Ascending aorta (tissue), 2 donors: ENCODE data around the gene PTGR2. TPM values are rescaled to one million over a fixed set of nuclear protein-coding genes. Genes with fewer than 3 reads are reported as not detected.

Source experiments
- DNase-seq, 2 donors: peaks; one replicate each; pipeline ENCODE4 v3.0.0-alpha.2; 2019; ENCODE audit warnings: low spot score in 2 of 2
- H3K27ac ChIP-seq, 2 donors: fragments of 200-600 bp; sonication (generic); one replicate each; pipeline ENCODE4 v1.5.1; 2016 to 2017; ENCODE audit warnings: mild to moderate bottlenecking in 1 of 2
- H3K27me3 ChIP-seq: fragments of 200-600 bp; sonication (generic); one replicate; pipeline ENCODE4 v1.5.1; 2017
- H3K36me3 ChIP-seq, 2 donors: fragments of 200-600 bp; sonication (generic); one replicate each; pipeline ENCODE4 v1.5.1; 2016
- H3K4me1 ChIP-seq, 2 donors: fragments of 200-600 bp; sonication (generic); one replicate each; pipeline ENCODE4 v1.5.1; 2016 to 2017; ENCODE audit warnings: mild to moderate bottlenecking in 1 of 2
- H3K4me3 ChIP-seq, 2 donors: fragments of 200-600 bp; sonication (generic); one replicate each; pipeline ENCODE4 v1.5.1; 2016 to 2017; ENCODE audit warnings: mild to moderate bottlenecking in 1 of 2
- H3K9me3 ChIP-seq, 2 donors: fragments of 200-600 bp; sonication (generic); one replicate each; pipeline ENCODE4 v1.5.1; 2016
- intact Hi-C: fragments of 100-400 bp; cut with DNase I; formaldehyde crosslinking; loops from one replicate; pipeline ENCODE4 v1.15.1; 2023
- total RNA-seq: library from RNA; depleted of rRNA; stranded (reverse); fragments of >200 nt; gene quantifications from one replicate; pipeline ENCODE4 v1.1.0, GENCODE V29; 2016
- TF ChIP-seq, protein P1 (sequence below), 3 experiments: fragments of 200-600 bp in 2 of 3; fragments of 450-650 bp in 1 of 3; sonication (generic) in 2 of 3; IDR thresholded peaks; one replicate each; pipeline ENCODE4 v1.5.1; 2016 to 2019; ENCODE audit warnings: antibody characterized with exemption in 3 of 3, mild to moderate bottlenecking in 1 of 3, moderate library complexity in 1 of 3

The PTGR2 gene
- total RNA-seq, 1 donor from 2014 or later: 2.3 TPM

DNA sequence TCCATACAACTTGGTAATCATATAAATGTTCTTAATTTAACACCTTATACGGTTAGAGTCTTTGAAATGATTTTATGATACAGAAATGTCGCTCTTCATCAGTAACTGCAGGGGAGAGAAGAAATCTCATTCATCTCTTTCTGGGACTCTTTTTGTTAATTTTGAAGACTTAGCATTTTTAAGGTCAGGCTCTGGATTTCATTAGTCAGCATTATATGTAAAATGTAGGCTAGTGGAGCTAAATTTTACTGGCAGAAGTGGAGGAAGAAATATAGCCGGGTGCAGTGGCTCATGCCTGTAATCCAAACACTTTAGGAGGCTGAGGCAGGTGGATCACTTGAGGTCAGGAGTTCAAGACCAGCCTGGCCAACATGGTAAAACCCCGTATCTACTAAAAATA, 4.7 kb upstream of the PTGR2 start:
- Histone ChIP-seq H3K4me1 (no peaks in the 10 kb centered on the region), H3K9me3 (no peaks in the 10 kb centered on the region), H3K36me3 (no peaks in the 10 kb centered on the region), H3K4me3 (no peak overlapping the region), H3K27me3 (no peaks in the 10 kb centered on the region), H3K27ac (no peak overlapping the region)
- intact Hi-C loops: no loop called here
- DNase-seq: no peak
- TF ChIP-seq, protein P1, sequence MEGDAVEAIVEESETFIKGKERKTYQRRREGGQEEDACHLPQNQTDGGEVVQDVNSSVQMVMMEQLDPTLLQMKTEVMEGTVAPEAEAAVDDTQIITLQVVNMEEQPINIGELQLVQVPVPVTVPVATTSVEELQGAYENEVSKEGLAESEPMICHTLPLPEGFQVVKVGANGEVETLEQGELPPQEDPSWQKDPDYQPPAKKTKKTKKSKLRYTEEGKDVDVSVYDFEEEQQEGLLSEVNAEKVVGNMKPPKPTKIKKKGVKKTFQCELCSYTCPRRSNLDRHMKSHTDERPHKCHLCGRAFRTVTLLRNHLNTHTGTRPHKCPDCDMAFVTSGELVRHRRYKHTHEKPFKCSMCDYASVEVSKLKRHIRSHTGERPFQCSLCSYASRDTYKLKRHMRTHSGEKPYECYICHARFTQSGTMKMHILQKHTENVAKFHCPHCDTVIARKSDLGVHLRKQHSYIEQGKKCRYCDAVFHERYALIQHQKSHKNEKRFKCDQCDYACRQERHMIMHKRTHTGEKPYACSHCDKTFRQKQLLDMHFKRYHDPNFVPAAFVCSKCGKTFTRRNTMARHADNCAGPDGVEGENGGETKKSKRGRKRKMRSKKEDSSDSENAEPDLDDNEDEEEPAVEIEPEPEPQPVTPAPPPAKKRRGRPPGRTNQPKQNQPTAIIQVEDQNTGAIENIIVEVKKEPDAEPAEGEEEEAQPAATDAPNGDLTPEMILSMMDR (IDR thresholded peaks at IDR 0.05): no peak

DNA sequence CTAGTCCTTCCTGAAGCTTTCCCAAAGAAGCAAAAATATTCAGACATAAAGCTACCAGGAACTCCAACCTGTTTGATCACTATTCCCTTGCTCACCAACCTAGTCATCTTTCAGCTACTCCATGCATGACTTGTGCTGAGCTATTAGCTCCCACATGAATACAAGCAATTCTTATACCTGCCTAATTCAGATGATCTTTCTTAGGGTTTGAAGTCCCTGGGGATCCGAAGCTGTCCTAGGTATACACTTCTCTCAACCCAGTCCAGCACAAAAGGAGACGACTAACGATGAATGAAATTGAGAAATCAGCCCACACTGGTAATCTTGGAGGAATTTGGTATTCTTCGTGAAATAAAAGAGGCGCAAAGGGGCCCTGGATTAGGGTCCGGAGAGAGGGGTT, 631 bp upstream of the PTGR2 start:
- TF ChIP-seq, protein P1 (IDR thresholded peaks at IDR 0.05): no peak
- Histone ChIP-seq H3K9me3 (no peaks in the 10 kb centered on the region), H3K27me3 (no peaks in the 10 kb centered on the region), H3K36me3 (no peaks in the 10 kb centered on the region), H3K4me1 (peaks cover 0 to 7% of the 10 kb centered on the region in 2 donors), H3K4me3 (peak overlapping the region; percentile 59 to 62), H3K27ac (peak overlapping the region; percentile 80 to 86)
- intact Hi-C loops: loop anchor here (1.0 to 2.0 kb wide), 3 partner anchors 16 to 127 kb away; no protein-coding TSS in a partner anchor
- DNase-seq: no peak

DNA sequence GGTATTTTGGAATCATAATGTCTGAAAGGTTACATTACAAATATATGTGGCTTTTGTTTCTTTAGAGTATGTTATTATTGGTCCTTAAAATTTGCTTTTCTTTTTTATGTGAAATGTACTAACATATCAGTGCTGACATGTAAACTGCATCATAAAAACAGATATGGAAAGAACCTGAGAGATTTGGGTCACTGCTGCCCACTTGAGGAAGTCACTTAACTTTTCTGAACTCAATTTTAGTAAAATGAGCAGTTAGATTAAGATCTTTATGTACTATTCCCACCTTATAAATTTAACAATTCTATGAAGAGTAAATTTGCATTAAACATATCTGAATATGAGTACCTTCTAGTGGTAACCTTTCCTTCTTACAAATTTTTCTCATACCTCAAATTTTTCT, 7.5 kb downstream of the PTGR2 start:
- no peaks in the 10 kb centered on the region for H3K9me3 ChIP-seq
- H3K27me3 ChIP-seq: no peaks in the 10 kb centered on the region
- no peak for DNase-seq
- intact Hi-C loops: no loop called here
- H3K36me3 ChIP-seq: peaks cover 0 to 7% of the 10 kb centered on the region in 2 donors
- H3K27ac ChIP-seq: no peak overlapping the region
- H3K4me3 ChIP-seq: no peak overlapping the region
- no peaks in the 10 kb centered on the region for H3K4me1 ChIP-seq
- TF ChIP-seq, protein P1 (IDR thresholded peaks at IDR 0.05): no peak

DNA sequence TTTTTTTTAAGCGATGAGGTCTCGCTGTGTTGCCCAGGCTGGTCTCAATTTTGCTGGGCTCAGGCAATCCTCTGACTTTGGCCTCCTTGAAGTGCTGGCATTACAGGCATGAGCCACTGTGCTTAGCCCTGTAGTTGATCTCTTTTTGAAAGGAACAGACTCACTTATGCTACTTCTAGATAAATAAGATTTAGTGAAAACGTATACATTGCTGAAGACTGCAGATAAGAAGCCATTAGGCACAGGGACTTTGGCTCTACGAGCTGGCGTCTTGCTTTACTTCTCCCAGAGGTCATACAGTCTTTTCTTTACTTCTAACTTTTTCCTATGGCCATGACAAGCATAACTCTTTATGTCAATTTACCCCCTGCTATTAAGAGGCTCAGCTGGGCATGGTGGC, 9.4 kb downstream of the PTGR2 start:
- no peak for DNase-seq
- TF ChIP-seq, protein P1 (IDR thresholded peaks at IDR 0.05): no peak
- H3K4me1 ChIP-seq: no peaks in the 10 kb centered on the region
- intact Hi-C loops: no loop called here
- peaks cover 0 to 10% of the 10 kb centered on the region in 2 donors for H3K36me3 ChIP-seq
- no peak overlapping the region for H3K4me3 ChIP-seq
- H3K27ac ChIP-seq: no peak overlapping the region
- no peaks in the 10 kb centered on the region for H3K9me3 ChIP-seq
- no peaks in the 10 kb centered on the region for H3K27me3 ChIP-seq

- H3K9me3 ChIP-seq: no peaks in the 10 kb centered on the region
- peaks cover 0 to 10% of the 10 kb centered on the region in 2 donors for H3K36me3 ChIP-seq
- no peaks in the 10 kb centered on the region for H3K4me1 ChIP-seq
- no peaks in the 10 kb centered on the region for H3K27me3 ChIP-seq
- no peak for DNase-seq
- intact Hi-C loops: no loop called here
- H3K27ac ChIP-seq: no peak overlapping the region
- H3K4me3 ChIP-seq: no peak overlapping the region
- TF ChIP-seq, protein P1 (IDR thresholded peaks at IDR 0.05): no peak
Observed at GRCh38 chr14:73862480-73862879, 10.8 kb downstream of the PTGR2 start.

GRCh38 chr14:73863209-73863608, 11.6 kb downstream of the PTGR2 start:
- TF ChIP-seq, protein P1 (IDR thresholded peaks at IDR 0.05): no peak
- peaks cover 0 to 10% of the 10 kb centered on the region in 2 donors for H3K36me3 ChIP-seq

More at GRCh38 chr14:73863209-73863608, 11.6 kb downstream of the PTGR2 start:
- no peaks in the 10 kb centered on the region for H3K27me3 ChIP-seq
- H3K9me3 ChIP-seq: no peaks in the 10 kb centered on the region
- no peaks in the 10 kb centered on the region for H3K4me1 ChIP-seq
- intact Hi-C loops: no loop called here
- no peak for DNase-seq
- H3K27ac ChIP-seq: no peak overlapping the region
- H3K4me3 ChIP-seq: no peak overlapping the region
